HepG2 (cell line): ENCODE data around the gene VEGFB. TPM values are rescaled to one million over a fixed set of nuclear protein-coding genes. Genes with fewer than 3 reads are reported as not detected.

Experiments
- ARHGAP35 ChIP-seq: sonication (generic); formaldehyde crosslinking; IDR thresholded peaks from 2 replicates; pipeline ENCODE4 v1.9.0; 2022; ENCODE audit warnings: mild to moderate bottlenecking, inconsistent platforms, moderate library complexity, missing genetic modification reagents, borderline replicate concordance
- CBFB ChIP-seq: sonication (generic); formaldehyde crosslinking; IDR thresholded peaks from 2 replicates; pipeline ENCODE4 v1.4.0; 2020; ENCODE audit warnings: missing genetic modification reagents
- FLYWCH1 ChIP-seq: sonication (generic); formaldehyde crosslinking; IDR thresholded peaks from 2 replicates; pipeline ENCODE4 v1.8.1; 2023; ENCODE audit warnings: mild to moderate bottlenecking, missing genetic modification reagents
- HIVEP1 ChIP-seq: sonication (generic); formaldehyde crosslinking; IDR thresholded peaks from 2 replicates; pipeline ENCODE4 v1.4.0; 2020; ENCODE audit warnings: mild to moderate bottlenecking, missing genetic modification reagents
- RXRA ChIP-seq: sonication (generic); formaldehyde crosslinking; IDR thresholded peaks from 2 replicates; pipeline ENCODE4 v1.5.1; 2020; ENCODE audit warnings: missing genetic modification reagents
- polyA plus RNA-seq, 8 experiments: library from polyadenylated mRNA; depleted of rRNA in 3 of 8; stranded (reverse) in 7 of 8; unstranded in 1 of 8; fragments of >200 nt; fragmentation: Illumina TruSeq in 4 of 8; extraction: Trizol in 4 of 8; gene quantifications; 2 replicates each; pipeline versions ENCODE4 v1.2.1 to v1.2.3, GENCODE V29; 2011 to 2016; ENCODE audit warnings: low read depth in 4 of 8, missing spikeins in 1 of 8, mixed read lengths in 1 of 8; ENCODE audit not compliant: insufficient read depth in 1 of 8
- total RNA-seq, 5 experiments: library from RNA; depleted of rRNA; stranded (reverse); fragments of >200 nt; fragmentation: Illumina TruSeq; extraction: Trizol; gene quantifications; 2 replicates each; pipeline ENCODE4 v1.2.3, GENCODE V29; 2016; ENCODE audit warnings: low read depth in 1 of 5
- TF ChIP-seq, protein P1 (sequence below): sonication (generic); formaldehyde crosslinking; IDR thresholded peaks from 2 replicates; pipeline ENCODE4 v1.5.0; 2020; ENCODE audit warnings: missing genetic modification reagents
- TF ChIP-seq, protein P2 (sequence below): IDR thresholded peaks from 2 replicates; pipeline ENCODE4 v1.6.1; 2016; ENCODE audit warnings: low read depth, control low read depth
- TF ChIP-seq, protein P3 (sequence below): sonication (generic); formaldehyde crosslinking; IDR thresholded peaks from 2 replicates; pipeline ENCODE4 v1.4.0; 2020; ENCODE audit warnings: low read depth, mild to moderate bottlenecking, missing genetic modification reagents
- TF ChIP-seq, protein P4 (sequence below): sonication (generic); formaldehyde crosslinking; IDR thresholded peaks from 2 replicates; pipeline ENCODE4 v1.4.0; 2020; ENCODE audit warnings: missing genetic modification reagents, borderline replicate concordance
- TF ChIP-seq, protein P5 (sequence below): sonication (generic); formaldehyde crosslinking; IDR thresholded peaks from 2 replicates; pipeline ENCODE4 v1.4.0; 2020; ENCODE audit warnings: missing genetic modification reagents

Gene VEGFB
- total and polyA plus RNA-seq, 2 of the 13 experiments (the other 11 are each of a cell fraction or from before 2014, with no cell fraction given), result 9.0 to 11.3 TPM

DNA sequence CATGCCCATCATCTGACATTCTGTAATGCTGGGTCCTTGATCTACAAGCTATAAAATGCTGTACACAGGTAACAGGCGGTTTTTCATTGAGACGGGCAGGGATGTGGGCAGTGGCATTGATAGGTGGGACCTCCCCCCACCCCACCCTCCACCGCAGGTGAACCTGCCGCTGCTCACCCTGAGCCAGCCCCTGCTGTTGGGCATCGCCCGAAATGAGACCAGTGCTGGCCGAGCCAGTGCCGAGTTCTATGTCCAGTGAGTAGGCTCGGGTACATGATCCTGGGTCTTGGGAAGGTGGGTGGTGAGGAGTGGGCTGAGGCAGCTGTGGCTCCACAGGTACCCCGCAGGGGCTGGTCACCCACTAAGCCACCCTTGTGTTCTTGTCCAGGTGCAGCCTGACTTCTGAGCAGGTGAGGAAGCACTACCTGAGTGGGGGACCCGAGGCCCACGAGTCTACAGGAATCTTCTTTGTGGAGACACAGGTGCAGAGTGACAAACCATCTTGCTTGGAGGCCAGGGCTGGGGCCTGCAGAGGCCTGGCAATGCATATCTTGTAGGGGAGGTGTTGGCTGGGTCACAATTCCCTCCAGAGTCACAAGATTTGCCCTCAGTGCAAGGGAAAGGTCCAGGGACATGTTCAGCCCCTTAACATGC, 5.2 kb upstream of the VEGFB start (continued):
- TF ChIP-seq, protein P1, sequence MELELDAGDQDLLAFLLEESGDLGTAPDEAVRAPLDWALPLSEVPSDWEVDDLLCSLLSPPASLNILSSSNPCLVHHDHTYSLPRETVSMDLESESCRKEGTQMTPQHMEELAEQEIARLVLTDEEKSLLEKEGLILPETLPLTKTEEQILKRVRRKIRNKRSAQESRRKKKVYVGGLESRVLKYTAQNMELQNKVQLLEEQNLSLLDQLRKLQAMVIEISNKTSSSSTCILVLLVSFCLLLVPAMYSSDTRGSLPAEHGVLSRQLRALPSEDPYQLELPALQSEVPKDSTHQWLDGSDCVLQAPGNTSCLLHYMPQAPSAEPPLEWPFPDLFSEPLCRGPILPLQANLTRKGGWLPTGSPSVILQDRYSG (CRISPR knock-in tag), result no peak
- TF ChIP-seq, protein P2, sequence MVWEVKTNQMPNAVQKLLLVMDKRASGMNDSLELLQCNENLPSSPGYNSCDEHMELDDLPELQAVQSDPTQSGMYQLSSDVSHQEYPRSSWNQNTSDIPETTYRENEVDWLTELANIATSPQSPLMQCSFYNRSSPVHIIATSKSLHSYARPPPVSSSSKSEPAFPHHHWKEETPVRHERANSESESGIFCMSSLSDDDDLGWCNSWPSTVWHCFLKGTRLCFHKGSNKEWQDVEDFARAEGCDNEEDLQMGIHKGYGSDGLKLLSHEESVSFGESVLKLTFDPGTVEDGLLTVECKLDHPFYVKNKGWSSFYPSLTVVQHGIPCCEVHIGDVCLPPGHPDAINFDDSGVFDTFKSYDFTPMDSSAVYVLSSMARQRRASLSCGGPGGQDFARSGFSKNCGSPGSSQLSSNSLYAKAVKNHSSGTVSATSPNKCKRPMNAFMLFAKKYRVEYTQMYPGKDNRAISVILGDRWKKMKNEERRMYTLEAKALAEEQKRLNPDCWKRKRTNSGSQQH (CRISPR knock-in tag), result no peak
- no peak for TF ChIP-seq RXRA
- TF ChIP-seq, protein P3, sequence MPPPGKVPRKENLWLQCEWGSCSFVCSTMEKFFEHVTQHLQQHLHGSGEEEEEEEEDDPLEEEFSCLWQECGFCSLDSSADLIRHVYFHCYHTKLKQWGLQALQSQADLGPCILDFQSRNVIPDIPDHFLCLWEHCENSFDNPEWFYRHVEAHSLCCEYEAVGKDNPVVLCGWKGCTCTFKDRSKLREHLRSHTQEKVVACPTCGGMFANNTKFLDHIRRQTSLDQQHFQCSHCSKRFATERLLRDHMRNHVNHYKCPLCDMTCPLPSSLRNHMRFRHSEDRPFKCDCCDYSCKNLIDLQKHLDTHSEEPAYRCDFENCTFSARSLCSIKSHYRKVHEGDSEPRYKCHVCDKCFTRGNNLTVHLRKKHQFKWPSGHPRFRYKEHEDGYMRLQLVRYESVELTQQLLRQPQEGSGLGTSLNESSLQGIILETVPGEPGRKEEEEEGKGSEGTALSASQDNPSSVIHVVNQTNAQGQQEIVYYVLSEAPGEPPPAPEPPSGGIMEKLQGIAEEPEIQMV (CRISPR knock-in tag), result no peak
- TF ChIP-seq, protein P4, sequence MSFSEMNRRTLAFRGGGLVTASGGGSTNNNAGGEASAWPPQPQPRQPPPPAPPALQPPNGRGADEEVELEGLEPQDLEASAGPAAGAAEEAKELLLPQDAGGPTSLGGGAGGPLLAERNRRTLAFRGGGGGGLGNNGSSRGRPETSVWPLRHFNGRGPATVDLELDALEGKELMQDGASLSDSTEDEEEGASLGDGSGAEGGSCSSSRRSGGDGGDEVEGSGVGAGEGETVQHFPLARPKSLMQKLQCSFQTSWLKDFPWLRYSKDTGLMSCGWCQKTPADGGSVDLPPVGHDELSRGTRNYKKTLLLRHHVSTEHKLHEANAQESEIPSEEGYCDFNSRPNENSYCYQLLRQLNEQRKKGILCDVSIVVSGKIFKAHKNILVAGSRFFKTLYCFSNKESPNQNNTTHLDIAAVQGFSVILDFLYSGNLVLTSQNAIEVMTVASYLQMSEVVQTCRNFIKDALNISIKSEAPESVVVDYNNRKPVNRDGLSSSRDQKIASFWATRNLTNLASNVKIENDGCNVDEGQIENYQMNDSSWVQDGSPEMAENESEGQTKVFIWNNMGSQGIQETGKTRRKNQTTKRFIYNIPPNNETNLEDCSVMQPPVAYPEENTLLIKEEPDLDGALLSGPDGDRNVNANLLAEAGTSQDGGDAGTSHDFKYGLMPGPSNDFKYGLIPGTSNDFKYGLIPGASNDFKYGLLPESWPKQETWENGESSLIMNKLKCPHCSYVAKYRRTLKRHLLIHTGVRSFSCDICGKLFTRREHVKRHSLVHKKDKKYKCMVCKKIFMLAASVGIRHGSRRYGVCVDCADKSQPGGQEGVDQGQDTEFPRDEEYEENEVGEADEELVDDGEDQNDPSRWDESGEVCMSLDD (CRISPR knock-in tag), result no peak
- TF ChIP-seq CBFB, result no peak
- TF ChIP-seq, protein P5, sequence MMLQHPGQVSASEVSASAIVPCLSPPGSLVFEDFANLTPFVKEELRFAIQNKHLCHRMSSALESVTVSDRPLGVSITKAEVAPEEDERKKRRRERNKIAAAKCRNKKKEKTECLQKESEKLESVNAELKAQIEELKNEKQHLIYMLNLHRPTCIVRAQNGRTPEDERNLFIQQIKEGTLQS, result no peak
- TF ChIP-seq ARHGAP35 (CRISPR knock-in tag), result no peak
- TF ChIP-seq FLYWCH1 (CRISPR knock-in tag), result no peak
- TF ChIP-seq HIVEP1 (CRISPR knock-in tag), result no peak
- TF ChIP-seq, all 625 proteins: peak for 4
